Transverse colon (tissue), 4 donors: Measurements from ENCODE around the gene GABBR2.

Experiments
- POLR2A ChIP-seq: fragments of 450-650 bp; IDR thresholded peaks from one replicate; pipeline ENCODE4 v1.6.1; 2016; ENCODE audit warnings: antibody characterized with exemption, mild to moderate bottlenecking, moderate library complexity
- POLR2AphosphoS5 ChIP-seq, 3 donors: sonication (generic); formaldehyde crosslinking; IDR thresholded peaks; one replicate each; pipeline ENCODE4 v1.6.1; 2016; ENCODE audit warnings: antibody characterized with exemption in 3 of 3
- TF ChIP-seq, protein P1 (sequence below), 5 experiments: fragments of 200-600 bp in 3 of 5; fragments of 450-650 bp in 2 of 5; sonication (generic) in 3 of 5; IDR thresholded peaks; 1 replicate in 2 of 5; 2 replicates in 3 of 5; pipeline ENCODE4 v1.5.1; 2016 to 2017; ENCODE audit warnings: antibody characterized with exemption in 5 of 5, inconsistent platforms in 3 of 5, mild to moderate bottlenecking in 2 of 5, moderate library complexity in 1 of 5

GRCh38 chr9:98656511-98656910, 52.2 kb downstream of the GABBR2 start:
- TF ChIP-seq, protein P1, sequence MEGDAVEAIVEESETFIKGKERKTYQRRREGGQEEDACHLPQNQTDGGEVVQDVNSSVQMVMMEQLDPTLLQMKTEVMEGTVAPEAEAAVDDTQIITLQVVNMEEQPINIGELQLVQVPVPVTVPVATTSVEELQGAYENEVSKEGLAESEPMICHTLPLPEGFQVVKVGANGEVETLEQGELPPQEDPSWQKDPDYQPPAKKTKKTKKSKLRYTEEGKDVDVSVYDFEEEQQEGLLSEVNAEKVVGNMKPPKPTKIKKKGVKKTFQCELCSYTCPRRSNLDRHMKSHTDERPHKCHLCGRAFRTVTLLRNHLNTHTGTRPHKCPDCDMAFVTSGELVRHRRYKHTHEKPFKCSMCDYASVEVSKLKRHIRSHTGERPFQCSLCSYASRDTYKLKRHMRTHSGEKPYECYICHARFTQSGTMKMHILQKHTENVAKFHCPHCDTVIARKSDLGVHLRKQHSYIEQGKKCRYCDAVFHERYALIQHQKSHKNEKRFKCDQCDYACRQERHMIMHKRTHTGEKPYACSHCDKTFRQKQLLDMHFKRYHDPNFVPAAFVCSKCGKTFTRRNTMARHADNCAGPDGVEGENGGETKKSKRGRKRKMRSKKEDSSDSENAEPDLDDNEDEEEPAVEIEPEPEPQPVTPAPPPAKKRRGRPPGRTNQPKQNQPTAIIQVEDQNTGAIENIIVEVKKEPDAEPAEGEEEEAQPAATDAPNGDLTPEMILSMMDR (IDR thresholded peaks at IDR 0.05): no peak
- TF ChIP-seq POLR2A (no peak), POLR2AphosphoS5 (IDR thresholded peaks at IDR 0.05) (no peak)
